DMS153 (cell line): ENCODE results near the gene CDC25C.
"Not testable (repeated sequence)": the region's sequence is repeated elsewhere in the genome, so short reads cannot be mapped to it uniquely, and the experiment has no call there.

ENCODE experiments used
- DNase-seq: peaks from one replicate; lab custom pipeline; 2025; lab: John Stamatoyannopoulos, UW

CDC25C gene

DNA sequence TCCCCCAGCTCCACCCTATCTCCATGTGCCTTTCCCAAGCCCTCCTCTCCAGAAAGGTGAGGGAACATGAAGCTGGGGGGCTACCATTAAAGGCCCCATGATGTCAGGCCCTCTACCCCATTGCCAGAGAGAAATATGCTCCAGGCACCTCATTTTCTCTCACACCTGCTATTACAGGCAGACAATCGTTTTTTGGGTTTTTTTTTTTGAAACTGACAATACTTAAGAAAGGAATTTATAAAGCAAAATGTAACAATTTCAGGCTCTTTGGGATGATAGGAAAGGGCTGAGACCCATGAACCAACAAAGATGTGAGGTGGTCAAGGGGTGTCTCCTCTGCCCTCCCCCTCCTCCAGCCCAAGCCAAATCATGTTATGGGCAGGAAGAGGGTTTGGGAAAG, 55.7 kb downstream of the CDC25C start:
- DNase-seq: no peak

DNA sequence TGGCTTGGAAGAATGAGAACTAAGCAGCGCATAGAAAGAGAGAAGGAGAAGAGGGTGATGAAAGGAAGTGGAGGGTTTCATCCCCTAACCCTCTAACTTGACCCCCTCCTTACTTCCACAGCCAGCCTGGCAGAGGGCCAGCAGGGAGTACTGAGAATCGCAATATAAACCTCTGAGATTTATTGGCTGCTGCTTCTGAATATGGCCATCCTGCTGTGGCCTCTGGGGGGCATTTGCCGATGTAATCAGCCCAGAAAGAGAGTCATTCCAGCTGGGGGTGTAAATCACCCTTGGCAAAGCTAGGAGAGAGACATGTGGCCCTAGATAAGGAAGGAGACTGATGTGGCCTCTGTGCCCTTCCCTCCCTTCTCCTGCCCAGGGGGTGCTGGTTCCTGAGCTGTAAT, 56.2 kb downstream of the CDC25C start:
- no peak for DNase-seq

DNA sequence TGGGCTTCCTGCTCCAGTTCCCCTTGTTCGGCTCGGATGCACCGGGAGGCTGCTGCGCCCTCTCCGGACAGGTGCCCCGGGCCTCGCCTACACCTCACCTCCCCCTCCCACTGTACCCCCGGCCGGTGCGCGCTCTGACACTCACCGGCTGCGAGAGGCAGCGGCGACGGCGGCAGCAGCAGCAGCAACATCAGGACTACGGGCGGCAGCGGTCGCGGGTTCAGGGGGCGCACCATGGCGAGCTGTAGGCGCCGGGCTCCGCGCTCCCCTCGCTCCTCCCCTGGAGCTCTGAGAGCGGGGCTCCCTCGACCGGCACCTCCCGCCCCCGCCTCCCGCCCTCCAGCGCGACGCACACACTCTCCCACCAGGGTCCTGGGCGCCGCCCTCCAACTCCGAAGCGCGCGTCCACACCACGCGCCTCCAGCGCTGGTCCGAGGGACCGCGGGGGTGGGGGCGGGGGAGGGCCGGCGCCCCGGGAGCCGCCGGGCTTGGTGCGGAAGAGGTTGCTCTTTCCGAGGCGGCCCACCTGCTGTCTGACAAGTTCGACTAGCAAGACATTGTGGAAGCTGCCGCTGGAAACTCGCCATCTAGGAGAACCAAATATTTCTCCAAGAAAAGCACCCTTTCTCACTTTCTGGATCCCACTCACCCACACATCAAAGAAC, 57.3 kb downstream of the CDC25C start, which contains the start of gene GFRA3:
GFRA3 (minus strand) TSS at position 433 of the 665 bp plus-strand sequence; CDS start at position 236, 197 bp downstream.
- no peak for DNase-seq

DNA sequence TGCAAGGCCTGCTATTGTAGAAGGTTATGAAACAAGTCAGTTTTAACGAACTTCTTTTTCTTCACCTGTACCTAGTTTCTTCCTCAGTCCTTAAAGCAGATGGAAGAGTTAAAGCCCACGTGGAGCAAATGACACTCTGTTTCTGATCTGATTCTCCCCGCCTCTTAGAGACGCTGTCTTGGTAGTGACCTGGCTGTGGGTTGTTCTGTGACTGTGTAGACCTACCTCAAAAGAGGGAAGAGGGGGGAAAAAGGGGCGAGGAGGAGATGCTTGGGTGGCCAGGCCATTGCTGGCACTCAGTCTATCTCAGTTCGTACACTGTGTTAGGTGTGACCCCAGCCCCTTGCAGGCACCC, 57.8 kb downstream of the CDC25C start:
- no peak for DNase-seq

DNA sequence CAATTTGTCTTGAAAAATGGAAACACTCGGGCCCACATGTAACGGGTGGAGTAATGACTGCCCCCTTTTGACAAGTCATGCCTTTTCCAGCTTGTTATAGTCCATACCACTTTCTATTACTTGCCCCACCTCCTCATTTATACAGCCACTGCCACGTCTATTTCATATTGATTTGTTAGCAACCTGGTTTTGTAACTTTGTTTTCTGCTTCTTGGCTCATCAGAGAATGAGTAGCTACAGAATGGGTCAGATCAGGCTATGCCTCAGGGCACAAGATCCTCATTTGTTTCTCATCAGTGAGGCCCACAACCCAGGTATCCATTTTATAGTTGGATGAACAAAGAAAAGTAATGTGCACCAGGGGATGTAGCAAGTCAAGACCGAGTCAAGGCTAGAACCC, 58.9 kb downstream of the CDC25C start:
- DNase-seq: no peak

DNA sequence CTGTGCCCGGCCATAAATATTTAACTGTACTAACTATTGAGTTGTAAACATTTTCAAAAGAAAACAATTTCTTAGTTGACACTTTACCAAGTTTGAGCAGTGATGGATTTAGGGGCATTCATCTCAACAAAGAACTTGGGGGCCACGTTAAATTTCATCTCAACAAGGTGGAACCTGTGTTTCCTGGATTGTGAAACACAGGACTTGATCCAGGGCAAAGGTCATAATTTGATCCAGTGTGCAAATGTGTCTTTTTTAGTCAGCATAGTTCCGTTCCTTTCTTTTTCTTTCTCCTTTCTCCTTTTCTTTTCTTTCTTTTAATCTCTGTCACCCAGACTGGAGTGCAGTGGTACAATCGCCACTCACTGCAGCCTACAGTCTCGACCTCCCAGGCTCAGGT, 60.3 kb downstream of the CDC25C start:
- DNase-seq: no peak

DNA sequence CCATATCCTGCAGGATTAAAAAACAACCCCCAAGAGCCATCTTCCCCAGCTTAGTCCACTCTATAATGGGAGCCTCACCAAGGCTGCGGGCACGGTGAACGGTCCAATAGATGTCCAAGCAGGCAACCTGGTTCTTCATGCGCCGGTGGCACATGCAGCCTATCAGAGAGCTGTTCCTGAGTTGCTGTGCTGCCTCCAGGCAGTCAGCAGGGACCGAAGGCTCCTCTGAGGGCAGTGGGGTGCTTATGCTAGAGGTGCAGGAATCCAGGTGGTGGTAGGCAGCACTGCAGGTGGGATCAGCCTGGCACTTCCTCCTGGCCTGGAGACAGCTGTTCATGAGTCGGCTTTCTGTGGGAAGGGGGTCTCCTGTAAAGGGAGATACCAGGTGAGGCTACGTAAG, 67.4 kb downstream of the CDC25C start:
- no peak for DNase-seq

DNA sequence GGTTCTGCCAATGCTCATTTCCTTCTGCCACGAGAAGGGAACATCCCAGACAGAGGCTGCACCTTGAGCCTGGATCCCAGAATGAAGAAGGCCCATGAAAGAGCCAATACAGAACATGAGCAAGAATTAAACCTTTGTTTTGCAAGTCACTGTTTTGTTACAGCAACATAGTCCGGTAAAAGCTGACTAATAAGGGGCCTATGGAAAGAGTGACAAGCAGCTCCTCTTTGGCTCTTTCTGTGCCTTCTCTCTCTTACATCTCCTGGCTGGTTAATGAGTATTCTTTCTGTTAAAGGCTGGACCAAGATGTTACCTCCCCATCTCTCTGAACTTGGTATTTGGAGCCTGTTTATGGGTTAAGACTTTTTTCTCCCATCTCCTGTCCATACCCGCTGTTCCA, 68.0 kb downstream of the CDC25C start:
- no peak for DNase-seq

DNA sequence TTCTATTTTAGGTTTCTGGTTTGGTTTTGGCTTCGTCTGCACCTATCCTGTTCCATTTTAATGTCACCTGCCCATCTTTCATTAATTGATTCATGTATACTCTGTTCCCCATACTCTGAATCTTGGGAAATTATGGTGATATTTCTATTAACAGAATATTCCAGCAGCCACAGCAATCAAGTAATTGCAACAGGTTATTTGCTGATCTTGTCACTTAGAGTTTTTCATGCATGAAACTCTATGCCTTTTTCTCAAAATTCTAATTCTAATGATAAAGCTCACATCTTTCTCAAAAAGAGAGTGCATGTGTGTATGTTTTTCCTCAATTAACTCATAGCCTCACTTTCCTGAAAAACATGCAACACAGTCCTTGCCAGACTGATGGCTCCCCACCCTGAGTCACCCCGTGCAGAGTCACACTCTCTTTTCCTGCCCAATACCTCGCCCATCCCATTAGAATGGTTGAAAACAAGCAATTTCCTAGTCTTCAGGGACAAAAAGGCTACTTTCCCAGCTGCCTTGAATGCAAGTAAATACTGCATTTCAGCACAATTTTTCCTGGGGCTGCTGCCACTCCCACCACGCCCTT, 72.8 kb downstream of the CDC25C start:
- DNase-seq: no peak

DNA sequence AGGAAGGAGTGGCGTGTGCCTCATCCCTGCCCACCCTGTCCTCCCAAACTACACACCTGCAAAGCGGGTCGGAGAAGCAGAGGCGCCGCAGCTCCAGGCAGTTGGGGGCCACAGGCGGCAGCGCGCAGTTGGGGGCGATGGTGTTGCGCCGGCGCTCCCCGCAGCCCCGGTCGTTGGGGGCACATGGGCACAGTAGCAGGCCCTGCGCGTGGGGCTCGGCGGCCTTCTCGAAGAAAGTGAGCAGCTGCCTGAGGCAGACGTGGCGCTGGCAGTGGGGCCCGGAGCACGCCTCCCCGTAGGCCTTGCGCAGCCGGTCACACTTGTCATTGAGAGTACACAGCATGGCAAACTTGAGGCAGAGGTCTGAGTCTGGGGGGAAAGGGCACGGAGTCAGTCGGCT, 74.0 kb downstream of the CDC25C start:
- no peak for DNase-seq

DNA sequence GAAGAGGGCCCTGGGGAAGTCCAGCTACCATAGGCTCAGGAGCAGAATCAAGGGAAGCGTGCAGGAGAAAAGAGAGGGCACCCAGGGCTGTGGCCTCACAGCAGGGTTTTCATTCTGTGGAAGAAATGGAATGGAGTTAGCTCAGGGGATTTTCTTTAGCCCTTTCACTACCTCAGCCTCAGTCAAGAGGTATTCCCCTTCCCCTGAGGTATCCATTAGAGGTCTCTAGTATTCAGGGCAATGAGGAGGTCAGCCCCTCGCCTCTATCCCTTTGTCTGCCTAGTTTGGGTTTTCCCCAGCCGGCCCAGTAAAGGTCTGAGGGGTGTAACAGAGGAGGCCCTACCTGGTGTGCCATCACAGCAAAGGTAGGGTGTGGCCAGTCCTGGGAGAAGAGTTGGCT, 78.7 kb downstream of the CDC25C start:
- no peak for DNase-seq

DNA sequence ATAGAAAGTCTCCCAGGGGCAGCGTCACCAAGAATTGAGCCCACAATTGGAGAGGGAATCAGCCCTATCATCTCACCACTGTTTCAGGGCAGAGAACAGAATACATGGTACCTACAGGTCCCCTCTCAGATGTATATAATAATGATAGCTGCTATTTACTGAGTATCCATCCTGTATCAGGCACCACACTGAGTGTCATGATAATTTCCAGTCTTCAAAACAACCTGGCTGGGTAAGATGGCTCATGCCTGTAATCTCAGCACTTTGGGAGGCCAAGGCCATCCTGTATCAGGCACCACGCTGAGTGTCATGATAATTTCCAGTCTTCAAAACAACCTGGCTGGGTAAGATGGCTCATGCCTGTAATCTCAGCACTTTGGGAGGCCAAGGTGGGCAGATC, 83.8 kb downstream of the CDC25C start:
- DNase-seq: not testable (repeated sequence)

DNA sequence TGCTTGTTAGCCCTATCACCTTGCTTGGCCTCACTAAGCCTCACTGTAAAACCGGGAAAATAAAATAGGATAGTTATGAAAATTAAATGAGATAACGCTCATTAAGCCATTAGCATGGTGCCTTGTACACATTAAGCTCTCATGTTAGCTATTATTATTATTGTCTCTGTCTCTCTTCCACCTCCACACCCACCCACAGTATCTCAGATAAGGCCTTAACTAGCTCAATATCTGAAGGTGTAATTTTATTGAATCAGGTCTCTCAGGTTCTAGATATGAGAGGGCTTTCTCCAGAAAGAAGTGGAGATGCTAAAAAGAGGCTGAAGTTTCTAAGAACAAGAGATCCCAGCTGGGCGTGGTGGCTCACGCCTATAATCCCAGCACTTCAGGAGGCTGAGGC, 84.8 kb downstream of the CDC25C start:
- DNase-seq: no peak

DNA sequence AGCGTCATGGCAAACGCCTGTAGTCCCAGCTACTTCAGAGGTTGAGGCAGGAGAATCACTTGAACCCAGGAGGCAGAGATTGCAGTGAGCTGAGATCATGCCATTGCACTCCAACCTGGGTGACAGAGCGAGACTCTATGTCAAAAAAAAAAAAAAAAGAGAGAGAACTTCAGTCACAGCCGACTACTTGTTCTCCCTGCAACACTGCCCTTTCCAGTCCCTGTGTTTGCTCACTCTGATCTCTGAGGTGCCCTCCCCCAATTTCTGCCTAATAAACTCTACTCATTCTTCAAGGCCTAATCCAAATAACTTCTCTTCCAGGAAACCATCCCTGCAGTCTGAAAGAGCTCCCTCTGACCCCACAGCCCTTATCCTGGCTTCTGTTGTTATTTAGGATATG, 85.3 kb downstream of the CDC25C start:
- DNase-seq: no peak

DNA sequence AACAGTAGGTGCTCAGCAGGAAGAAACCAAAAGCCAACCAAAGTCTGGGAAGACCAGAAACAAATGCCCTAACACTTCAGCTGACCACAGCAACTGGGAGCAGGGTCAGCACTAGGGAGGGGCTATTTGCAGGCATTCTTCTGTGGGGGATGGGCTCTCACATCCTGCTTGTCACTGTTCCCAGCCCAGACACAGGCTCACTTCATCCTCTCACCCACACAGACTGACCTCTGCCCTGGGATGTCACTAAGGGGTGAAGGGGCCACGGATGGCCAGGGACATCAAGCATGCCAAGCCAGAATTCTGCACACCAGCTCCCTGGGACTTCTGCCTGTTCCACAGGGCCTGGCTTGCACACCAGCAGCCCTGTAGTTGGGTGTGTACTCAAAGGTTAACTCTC, 85.9 kb downstream of the CDC25C start:
- no peak for DNase-seq

DNA sequence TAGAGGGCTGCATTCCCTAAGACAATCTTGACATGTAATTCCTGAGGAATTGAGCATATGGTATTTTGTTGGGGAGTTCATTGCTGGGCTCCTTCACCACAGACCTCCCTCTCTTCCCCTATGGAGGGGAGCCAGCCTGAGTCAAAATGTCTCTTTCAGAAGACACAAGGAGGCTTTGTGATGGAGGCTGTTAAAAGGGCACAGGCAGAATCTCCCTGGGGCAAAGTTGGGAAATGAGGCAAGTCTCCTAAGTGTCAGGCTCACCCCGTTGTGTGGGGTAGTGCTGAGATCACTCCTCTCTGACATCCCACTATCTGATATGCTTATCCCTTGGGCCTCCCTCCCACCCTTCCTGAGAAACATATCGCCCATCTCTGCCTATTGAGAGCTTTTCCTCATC, 87.8 kb downstream of the CDC25C start:
- DNase-seq: no peak

DNA sequence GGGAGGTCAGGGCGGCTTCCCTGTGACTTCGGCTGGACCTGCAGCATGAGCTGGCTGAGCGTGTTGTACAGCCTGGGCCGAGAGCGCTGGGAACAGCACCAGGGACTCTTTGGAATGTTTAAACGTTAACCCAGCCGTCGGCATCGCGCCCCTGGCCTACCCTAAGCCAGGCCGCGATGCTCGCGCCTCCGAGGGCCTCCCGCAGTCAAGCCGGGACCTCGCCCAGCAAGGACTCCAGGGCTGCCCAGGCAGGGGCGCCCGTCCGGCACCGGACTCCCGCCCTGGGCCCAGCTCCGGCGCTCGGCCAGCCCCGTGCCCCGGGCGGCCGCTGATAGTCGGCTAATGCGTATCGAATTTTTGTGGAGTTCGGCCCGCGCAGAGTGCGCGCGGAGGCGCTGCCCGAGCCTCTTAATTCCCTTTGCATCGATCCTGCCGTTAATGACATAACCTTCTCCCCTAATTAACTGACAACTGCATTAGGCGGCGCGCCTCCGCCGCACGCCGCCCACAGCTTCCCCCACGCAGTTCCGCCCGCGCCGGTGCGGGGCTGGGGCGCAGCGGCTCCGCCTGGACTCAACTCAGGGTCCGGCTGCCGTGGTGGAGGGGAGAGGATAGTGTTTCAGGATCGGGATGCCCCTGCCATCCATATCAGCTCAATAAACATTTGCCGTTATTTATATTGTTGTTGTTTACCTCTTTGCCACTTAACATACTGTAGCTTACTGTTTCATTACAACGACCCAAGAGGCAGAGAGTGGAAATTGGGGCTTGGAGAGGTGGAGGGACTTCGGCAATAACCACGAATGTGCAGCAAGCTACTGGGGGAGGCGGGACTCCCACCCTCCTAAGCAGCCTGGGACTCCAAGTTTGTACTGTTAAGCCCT, 89.7 kb downstream of the CDC25C start:
- DNase-seq: no peak

DNA sequence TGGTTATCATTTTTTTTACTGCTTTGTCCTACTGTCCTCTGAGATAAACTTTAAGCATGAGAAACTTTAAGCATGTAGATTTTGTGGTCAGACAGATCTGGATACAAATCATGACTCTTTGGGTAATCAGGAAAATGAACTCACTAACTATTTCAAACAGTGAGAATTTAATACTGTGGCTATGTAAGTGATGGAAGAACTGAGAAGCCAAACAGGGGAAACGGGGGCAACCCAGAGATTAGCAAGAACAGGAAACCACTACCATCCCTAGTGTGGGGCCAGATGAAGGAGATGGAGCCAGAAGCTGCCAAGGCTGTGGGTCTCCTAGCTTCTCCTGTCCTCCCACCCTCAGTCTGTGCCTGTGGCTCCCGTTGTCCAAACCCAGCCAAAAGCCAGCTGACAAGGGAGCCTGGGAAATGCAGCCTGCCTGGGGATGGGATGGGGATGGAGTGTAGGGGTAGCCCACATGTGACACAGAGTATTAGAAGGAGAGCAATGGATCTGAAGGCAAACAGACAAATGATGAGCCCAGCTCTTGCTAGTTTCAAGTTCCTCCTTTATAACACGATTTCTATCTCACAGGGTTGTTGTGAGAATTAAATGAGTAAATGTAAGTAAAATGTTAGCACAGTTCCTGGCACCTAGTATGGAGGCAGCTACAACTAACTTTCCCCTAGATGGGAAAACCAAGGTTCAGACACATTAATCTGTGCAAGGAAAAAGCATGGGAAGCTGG, 90.8 kb downstream of the CDC25C start:
- no peak for DNase-seq

DNA sequence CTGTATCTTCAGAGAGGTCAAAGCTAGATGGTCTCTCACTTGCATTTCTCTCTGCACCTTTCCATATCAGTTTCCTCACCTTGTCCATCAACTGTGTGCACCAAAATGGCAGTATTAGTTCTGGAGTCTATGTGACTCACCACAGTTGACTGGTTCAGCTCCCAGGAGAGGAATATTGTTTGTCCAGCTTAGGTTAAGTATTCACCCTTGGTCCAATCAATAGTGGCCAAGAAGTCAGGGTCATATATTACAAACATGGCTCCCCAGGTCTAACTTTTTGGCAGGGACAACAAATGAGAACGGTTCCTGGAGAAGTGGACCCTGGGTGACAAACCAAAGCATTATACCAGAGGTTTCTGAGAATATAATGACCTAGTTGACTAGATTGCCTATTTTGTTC, 93.6 kb downstream of the CDC25C start:
- DNase-seq: no peak
